Measurements from ENCODE around the gene ZDHHC4.
"Not testable (repeated sequence)": the region's sequence is repeated elsewhere in the genome, so short reads cannot be mapped to it uniquely, and the experiment has no call there.

Gene ZDHHC4

DNA sequence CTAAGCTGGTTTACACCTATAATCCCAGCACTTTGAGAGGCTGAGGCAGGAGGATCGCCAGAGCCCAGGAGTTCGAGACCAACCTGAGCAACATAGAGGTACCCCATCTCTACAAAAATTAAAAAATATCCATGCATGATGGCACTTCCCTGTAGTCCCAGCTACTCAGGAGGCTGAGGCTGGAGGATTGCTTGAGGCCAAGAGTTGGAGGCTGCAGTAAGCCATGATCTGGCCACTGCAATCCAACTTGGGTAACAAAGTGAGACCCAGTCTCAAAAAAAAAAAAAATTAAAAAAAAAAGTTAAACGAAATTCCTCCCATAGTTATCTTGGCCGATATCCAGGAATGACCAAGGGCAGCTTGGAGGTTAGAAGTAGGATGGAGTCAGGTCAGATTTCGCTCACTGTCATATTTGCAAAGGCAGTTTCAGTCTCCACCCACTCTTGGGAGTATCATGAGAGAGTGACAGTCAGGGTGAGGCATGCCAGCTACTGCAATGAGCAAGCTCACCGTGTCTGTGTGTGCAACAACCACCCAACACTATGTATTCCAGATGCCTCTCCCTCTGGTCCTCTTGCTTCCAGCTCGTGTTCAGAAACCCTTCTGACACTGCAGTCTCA lies 6.0 kb upstream of the ZDHHC4 start:
- peak in 1 of 2 experiments; percentile 35 for DNase-seq (ENCODE audit: low read depth in 1 of 2, low spot score in 1 of 2)
- TF ChIP-seq JUND (IDR thresholded peaks at IDR 0.05; ENCODE audit: low read depth), result no peak
- in situ Hi-C loops (cut with HindIII; ENCODE audit: low pct_unique_long_range_greater_than_20kb, low sequenced_read_pairs), result no loop called here

DNA sequence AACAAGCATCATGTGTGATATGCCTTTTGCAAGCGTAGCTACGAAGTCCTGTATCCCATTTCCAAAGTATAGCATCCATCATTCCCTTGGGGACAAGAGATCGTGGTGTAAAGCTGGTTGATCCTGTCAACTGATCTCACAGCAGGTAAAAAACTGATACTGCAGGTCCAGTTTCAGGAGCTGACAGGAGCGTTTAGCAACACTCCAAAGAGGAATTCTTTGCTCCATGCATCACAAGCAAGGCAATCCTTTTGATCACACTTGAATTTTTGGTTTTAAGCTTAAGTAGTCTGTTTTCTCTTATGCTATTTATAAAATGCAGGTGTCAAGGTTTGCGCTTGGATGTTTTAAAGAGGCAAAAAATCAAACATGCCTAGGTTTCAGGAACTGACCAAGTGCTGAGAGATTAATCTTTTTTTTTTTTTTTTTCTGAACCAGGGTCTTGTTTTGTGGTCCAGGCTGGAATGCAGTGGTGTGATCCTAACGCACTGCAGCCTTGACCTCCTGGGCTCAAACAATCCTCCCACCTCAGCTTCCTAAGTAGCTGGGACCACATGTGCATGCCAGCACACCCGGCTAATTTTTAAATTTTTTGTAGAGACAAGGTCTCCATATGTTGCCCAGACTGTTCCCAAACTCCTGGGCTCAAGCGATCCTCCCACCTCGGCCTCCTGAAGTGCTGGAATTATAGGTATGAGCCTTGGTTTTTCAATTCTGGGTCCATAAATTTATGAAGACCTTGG lies 1.8 kb upstream of the ZDHHC4 start:
- in situ Hi-C loops (cut with HindIII; ENCODE audit: low pct_unique_long_range_greater_than_20kb, low sequenced_read_pairs), result no loop called here
- TF ChIP-seq JUND (IDR thresholded peaks at IDR 0.05; ENCODE audit: low read depth), result no peak
- no peak for DNase-seq (ENCODE audit: low read depth in 1 of 2, low spot score in 1 of 2)

DNA sequence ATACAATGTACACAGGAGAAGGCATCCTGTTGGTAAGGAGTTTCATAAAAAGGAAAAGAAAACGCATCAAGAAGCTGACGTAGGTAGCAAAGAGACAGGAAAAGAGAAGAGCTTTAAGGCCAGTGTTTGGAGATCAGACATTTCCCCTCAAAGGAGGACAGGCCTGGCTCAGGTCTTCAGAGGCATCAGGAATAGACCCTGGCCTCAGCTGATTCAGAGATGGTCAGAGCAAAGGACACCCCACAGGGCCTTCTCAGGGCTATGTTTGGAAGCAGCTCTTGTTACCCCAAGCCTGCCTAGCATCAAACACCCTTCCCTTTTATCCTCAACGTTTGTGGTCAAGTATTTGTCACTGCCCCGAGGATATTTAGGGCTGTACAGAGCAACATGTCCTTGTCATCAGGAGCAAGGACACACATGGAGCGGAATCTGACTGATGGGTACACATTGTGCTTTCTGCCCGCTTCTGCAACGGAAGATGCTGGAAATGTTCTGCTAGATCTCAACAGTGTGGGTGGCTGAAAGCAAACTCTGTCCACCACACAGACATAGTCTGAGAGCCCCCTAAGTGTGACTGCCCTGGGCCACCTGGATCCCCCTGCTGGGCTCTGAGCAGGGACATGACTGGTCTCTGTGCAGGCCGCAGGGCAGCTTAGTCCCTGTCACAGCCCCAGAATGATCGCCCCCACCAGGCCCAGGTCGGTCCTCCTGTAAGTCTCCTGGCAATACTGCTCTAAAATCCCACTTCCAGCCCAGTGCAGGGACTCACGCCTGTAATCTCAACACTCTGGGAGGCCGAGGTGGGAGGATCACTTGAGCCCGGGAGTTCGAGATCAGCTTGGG lies 1.0 kb upstream of the ZDHHC4 start:
- DNase-seq (ENCODE audit: low read depth in 1 of 2, low spot score in 1 of 2), result no peak
- TF ChIP-seq JUND (IDR thresholded peaks at IDR 0.05; ENCODE audit: low read depth), result no peak
- in situ Hi-C loops (cut with HindIII; ENCODE audit: low pct_unique_long_range_greater_than_20kb, low sequenced_read_pairs), result no loop called here

DNA sequence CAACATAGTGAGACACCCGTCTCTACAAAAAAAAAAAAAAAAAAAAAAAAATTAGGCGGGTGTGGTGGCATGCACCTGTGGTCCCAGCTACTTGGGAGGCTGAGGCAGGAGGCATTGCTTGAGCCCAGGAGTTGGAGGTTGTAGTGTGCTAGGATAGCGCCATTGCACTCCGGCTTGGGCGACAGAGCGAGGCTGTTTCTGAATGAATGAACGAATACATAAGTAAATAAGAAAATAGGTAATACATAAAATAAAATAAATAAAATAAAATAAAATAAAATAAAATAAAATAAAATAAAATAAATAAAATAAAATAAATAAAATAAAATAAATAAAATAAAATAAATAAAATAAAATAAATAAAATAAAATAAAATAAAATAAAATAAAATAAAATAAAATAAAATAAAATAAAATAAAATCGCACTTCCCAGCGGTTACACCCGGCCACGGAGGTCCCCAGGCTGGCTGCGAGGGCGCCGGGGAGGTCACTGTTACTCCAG lies 336 bp upstream of the ZDHHC4 start:
- in situ Hi-C loops (cut with HindIII; ENCODE audit: low pct_unique_long_range_greater_than_20kb, low sequenced_read_pairs); DNase-seq (ENCODE audit: low read depth in 1 of 2, low spot score in 1 of 2): not testable (repeated sequence)

DNA sequence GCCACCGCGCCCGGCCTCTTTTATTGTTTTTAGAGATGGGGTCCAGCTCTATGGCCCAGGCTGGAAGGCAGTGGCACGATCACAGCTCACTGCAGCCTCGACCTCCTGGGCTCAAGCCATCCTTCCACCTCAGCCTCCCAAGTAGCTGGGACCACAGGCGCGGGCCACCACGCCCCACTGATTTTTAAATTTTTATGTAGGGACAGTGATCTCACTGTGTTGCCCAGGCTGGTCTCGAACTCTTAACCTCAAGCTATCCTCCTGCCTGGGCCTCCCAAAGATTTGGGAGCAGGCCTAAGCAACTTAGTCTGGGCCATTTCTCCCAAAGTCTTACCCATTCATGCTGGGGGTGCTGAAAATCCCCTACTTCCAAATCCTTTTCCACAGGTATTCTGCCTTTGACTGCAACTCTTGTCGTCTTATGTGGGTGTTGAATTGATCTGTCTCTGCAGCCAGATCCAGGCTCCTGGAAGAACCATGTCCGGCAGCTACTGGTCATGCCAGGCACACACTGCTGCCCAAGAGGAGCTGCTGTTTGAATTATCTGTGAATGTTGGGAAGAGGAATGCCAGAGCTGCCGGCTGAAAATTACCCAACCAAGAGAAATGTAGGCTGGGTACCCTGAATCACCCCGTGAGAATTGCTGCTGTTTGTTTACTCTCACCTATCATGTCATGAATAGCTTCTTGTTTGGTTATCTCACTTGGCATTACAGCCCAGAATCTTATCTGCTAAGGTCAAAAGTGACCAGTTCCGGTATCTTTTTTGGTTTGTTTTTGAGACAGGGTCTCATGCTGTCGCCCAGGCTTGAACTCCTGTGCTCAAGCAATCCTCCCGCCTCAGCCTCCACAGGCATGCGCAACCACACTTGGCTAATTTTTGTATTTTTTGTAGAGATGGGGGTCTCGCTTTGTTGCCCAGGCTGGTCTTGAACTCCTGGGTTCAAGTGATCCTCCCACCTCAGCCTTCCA lies 1.1 kb downstream of the ZDHHC4 start:
- no peak for DNase-seq (ENCODE audit: low read depth in 1 of 2, low spot score in 1 of 2)
- no peak for TF ChIP-seq JUND (IDR thresholded peaks at IDR 0.05; ENCODE audit: low read depth)
- in situ Hi-C loops (cut with HindIII; ENCODE audit: low pct_unique_long_range_greater_than_20kb, low sequenced_read_pairs), result no loop called here

DNA sequence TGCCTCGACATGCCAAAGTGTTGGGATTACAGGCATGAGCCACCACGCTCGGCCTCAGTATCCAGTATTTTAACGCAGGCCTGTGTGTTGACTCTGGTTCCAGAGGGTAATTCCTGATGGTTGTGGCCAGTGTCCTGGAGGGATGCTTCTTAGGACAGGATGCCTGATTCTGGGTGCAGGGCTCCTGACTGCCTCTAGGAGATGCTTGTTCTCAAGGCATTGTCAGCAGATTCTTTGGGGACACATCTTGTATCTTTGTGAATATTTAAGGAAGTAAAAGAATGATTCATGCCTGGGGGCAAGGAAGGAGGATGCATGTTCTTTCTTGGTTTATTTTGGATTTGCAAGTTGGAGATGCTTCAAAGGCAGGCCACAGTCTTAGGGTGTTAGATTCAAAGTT lies 2.2 kb downstream of the ZDHHC4 start:
- in situ Hi-C loops (cut with HindIII; ENCODE audit: low pct_unique_long_range_greater_than_20kb, low sequenced_read_pairs), result no loop called here
- TF ChIP-seq JUND (IDR thresholded peaks at IDR 0.05; ENCODE audit: low read depth), result no peak
- peak in 1 of 2 experiments; percentile 50 for DNase-seq (ENCODE audit: low read depth in 1 of 2, low spot score in 1 of 2)

DNA sequence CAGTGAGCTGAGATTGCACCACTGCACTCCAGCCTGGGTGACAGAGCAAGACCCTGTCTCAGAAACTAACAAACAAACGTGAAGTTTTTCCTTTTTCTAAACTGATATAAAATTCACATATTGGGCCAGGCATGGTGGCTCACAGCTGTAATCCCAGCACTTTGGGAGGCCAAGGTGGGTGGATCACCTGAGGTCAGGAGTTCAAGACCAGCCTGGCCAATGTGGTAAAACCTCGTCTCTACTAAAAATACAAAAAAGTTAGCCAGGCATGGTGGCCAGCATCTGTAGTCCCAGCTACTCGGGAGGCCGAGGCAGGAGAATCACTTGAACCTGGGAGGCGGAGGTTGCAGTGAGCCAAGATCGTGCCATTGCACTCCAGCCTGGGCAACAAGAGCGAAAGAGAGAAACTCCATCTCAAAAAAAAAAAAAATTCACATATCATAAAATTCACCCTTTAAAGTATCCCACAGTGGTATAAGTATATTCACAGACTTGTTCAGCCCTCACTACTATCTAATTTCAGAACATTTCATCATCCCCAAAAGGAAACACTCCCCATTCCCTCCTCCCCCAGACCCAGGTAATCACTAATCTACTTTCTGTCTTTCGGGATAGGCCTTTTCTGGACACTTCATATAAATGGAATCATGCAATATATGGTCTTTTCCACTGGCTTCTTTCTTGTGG lies 8.6 kb downstream of the ZDHHC4 start:
- in situ Hi-C loops (cut with HindIII; ENCODE audit: low pct_unique_long_range_greater_than_20kb, low sequenced_read_pairs); DNase-seq (ENCODE audit: low read depth in 1 of 2, low spot score in 1 of 2): not testable (repeated sequence)

DNA sequence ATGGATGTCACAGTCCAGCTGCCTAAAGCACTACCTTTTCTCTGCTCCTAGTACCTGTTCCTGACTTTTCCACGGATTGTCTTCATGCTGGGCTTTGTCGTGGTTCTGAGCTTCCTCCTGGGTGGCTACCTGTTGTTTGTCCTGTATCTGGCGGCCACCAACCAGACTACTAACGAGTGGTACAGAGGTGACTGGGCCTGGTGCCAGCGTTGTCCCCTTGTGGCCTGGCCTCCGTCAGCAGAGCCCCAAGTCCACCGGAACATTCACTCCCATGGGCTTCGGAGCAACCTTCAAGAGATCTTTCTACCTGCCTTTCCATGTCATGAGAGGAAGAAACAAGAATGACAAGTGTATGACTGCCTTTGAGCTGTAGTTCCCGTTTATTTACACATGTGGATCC lies 11.3 kb downstream of the ZDHHC4 start:
- in situ Hi-C loops (cut with HindIII; ENCODE audit: low pct_unique_long_range_greater_than_20kb, low sequenced_read_pairs), result no loop called here
- no peak for DNase-seq (ENCODE audit: low read depth in 1 of 2, low spot score in 1 of 2)
- TF ChIP-seq JUND (IDR thresholded peaks at IDR 0.05; ENCODE audit: low read depth), result no peak

DNA sequence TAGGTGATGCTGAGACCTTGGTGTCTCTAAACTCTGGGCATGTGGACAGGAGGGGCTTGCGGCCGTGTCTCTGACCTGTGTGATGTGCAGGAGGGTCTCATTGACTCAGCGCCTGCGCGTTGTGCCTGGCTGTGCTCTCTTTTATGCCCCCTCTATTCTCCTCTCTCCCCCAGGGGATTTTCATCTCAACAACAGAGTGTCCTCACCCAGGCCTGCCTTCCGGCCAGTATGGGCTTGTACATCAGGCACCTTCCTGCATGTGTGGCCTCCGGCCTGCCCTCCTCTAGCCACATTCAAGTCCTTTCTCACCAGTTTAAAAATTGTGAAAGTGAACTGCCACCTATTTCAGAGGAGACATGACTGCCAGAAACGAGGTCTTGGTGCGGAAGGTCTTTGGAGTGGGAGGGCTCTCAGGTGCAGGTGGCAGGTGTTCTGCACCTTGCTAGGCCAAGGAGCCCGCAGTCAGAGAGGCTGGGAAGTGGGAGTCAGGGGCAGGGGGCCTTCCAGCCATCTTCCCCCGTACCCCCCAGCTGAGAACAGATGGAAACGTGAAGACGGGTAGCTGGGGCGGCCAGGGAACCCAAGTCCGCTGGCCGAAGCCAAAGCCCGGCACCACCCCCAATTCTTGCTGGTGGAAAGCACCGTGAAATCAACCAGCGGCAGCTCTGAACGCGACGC lies 12.0 kb downstream of the ZDHHC4 start:
- TF ChIP-seq JUND (IDR thresholded peaks at IDR 0.05; ENCODE audit: low read depth), result no peak
- no peak for DNase-seq (ENCODE audit: low read depth in 1 of 2, low spot score in 1 of 2)
- in situ Hi-C loops (cut with HindIII; ENCODE audit: low pct_unique_long_range_greater_than_20kb, low sequenced_read_pairs), result no loop called here

DNA sequence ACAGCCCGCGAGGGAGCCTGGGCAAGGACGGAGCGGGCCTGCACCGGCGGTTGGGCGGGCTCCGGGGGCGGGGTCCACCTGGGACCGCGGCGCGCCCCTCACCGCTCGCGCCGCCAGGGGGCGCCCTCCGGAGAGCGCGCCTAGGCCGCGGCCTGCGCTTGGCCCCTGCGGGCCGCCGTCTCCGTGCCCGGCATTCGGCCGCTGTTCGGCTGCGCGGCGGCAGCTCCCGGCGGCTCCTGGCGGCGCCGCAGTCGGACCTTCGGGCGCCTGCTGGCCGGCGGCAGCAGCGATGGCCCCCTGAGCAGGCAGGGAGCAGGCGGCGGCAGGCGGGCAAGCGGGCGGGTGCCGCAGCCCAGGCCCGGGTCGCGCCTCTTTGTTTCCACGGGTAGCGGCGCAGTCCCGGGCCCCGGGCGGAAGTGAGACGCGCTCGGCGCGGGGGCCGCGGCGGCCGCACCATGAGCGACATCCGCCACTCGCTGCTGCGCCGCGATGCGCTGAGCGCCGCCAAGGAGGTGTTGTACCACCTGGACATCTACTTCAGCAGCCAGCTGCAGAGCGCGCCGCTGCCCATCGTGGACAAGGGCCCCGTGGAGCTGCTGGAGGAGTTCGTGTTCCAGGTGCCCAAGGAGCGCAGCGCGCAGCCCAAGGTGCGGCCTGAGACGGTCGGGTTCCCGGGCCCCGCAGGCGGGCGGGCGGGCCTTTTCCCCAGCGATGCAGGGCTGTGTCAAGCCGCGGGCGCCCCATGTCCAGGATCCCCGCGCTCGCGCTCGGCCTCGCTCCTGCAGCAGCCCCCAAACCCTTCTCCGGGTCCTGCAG lies 12.8 kb downstream of the ZDHHC4 start, which contains the start of gene INTS15:
INTS15 (plus strand) TSS at position 193 of the 816 bp plus-strand sequence; CDS start at position 456, 263 bp downstream.
- no peak for TF ChIP-seq JUND (IDR thresholded peaks at IDR 0.05; ENCODE audit: low read depth)
- in situ Hi-C loops (cut with HindIII; ENCODE audit: low pct_unique_long_range_greater_than_20kb, low sequenced_read_pairs), result no loop called here
- peak; percentile 85 to 90 for DNase-seq (ENCODE audit: low read depth in 1 of 2, low spot score in 1 of 2)
